Panc1 (cell line): ENCODE data around the gene CACNG1. TPM values are rescaled to one million over a fixed set of nuclear protein-coding genes. Genes with fewer than 3 reads are reported as not detected.

Source experiments
- ATAC-seq: fragments of 200-7000 bp; cut with Tn5 transposase; 2 replicates; pipeline ENCODE4 v1.9.1; 2020; ENCODE audit warnings: mild to moderate bottlenecking, moderate library complexity
- BruUV-seq: library from RNA; stranded (reverse); fragments of 400-500 nt; replicated peaks from 2 replicates; lab custom pipeline; 2021; lab: Mats Ljungman, UMichigan
- CTCF ChIA-PET: fragments of 300-600 bp; sonication (Branson Sonifier 250); formaldehyde crosslinking; loops from one replicate; lab custom pipeline; 2022; ENCODE audit warnings: antibody characterized with exemption; lab: Charles Lee
- POLR2A ChIA-PET: fragments of 300-600 bp; sonication (Branson Sonifier 250); formaldehyde crosslinking; loops from one replicate; lab custom pipeline; 2022; ENCODE audit warnings: antibody characterized with exemption; lab: Charles Lee
- DNase-seq: peaks from one replicate; pipeline ENCODE4 v3.0.0-alpha.2; 2010; ENCODE audit warnings: low read depth, low spot score
- H3K27ac ChIP-seq: 2 replicates; pipeline ENCODE4 v1.5.1; 2011; ENCODE audit warnings: mild to moderate bottlenecking, low read length, inconsistent platforms
- H3K27me3 ChIP-seq: fragments of 200-500 bp; sonication (Bioruptor generic); 2 replicates; pipeline ENCODE4 v1.6.0; 2014; ENCODE audit warnings: low read length, inconsistent platforms; ENCODE audit not compliant: control insufficient read depth, insufficient read depth
- H3K36me3 ChIP-seq: fragments of 200-500 bp; sonication (Bioruptor generic); 2 replicates; pipeline ENCODE4 v1.5.1; 2014; ENCODE audit warnings: inconsistent platforms, mild to moderate bottlenecking, low read length, moderate library complexity; ENCODE audit not compliant: control insufficient read depth, insufficient read depth
- H3K4me1 ChIP-seq: 2 replicates; pipeline ENCODE4 v1.5.1; 2011; ENCODE audit warnings: inconsistent platforms, mild to moderate bottlenecking, low read length, moderate library complexity; ENCODE audit not compliant: control insufficient read depth, insufficient read depth
- H3K4me3 ChIP-seq, 2 experiments: 2 replicates each; pipeline ENCODE4 v1.5.1; 2011 to 2012; ENCODE audit warnings: low read depth in 2 of 2, low read length in 2 of 2, mild to moderate bottlenecking in 2 of 2, inconsistent platforms in 1 of 2, moderate library complexity in 1 of 2
- H3K9me3 ChIP-seq: fragments of 200-500 bp; sonication (Bioruptor generic); 2 replicates; pipeline ENCODE4 v1.5.1; 2014; ENCODE audit warnings: low read depth, mild to moderate bottlenecking, inconsistent platforms, low read length, moderate library complexity; ENCODE audit not compliant: control insufficient read depth, insufficient read depth
- CTCF ChIP-seq: fragments of 450-650 bp; IDR thresholded peaks from 2 replicates; pipeline ENCODE4 v1.5.1; 2017; ENCODE audit warnings: mild to moderate bottlenecking
- POLR2AphosphoS5 ChIP-seq: IDR thresholded peaks from 2 replicates; pipeline ENCODE4 v1.6.1; 2012; ENCODE audit warnings: mild to moderate bottlenecking, low read depth, low read length, moderate library complexity
- REST ChIP-seq, 2 experiments: IDR thresholded peaks; 2 replicates each; pipeline ENCODE4 v1.6.1; 2011 to 2012; ENCODE audit warnings: low read depth in 2 of 2, control low read depth in 1 of 2, low read length in 1 of 2, mild to moderate bottlenecking in 1 of 2, moderate library complexity in 1 of 2; ENCODE audit not compliant: insufficient read depth in 1 of 2
- SIN3A ChIP-seq: IDR thresholded peaks from 2 replicates; pipeline ENCODE4 v1.6.1; 2012; ENCODE audit warnings: low read depth, mild to moderate bottlenecking, low read length, moderate library complexity, borderline replicate concordance; ENCODE audit not compliant: insufficient read depth
- TCF7L2 ChIP-seq: IDR thresholded peaks from 2 replicates; pipeline ENCODE4 v1.6.1; 2011; ENCODE audit warnings: mild to moderate bottlenecking, low read depth, low read length, inconsistent platforms
- in situ Hi-C: cut with HindIII; loops from 2 replicates; pipeline ENCODE4 v1.10.0; 2016; ENCODE audit warnings: low sequenced_read_pairs, low pct_unique_long_range_greater_than_20kb
- intact Hi-C: fragments of 100-400 bp; cut with micrococcal nuclease; formaldehyde crosslinking; loops from one replicate; pipeline ENCODE4 v1.10.0; 2022; ENCODE audit not compliant: unreplicated experiment
- total RNA-seq: library from RNA; stranded (reverse); gene quantifications from one replicate; pipeline ENCODE4 v1.2.1, GENCODE V29; 2021; ENCODE audit not compliant: unreplicated experiment

CACNG1 gene
- total RNA-seq, 1 experiment from 2014 or later: 0.13 TPM

- ChIA-PET POLR2A (no interaction called here), CTCF (interaction anchor here (0.6 kb wide), 1 partner anchor 332 kb away, joined by 15 read pairs; no protein-coding TSS in a partner anchor)
- no peaks in the 10 kb centered on the region for H3K4me1 ChIP-seq
- no peaks in the 10 kb centered on the region for H3K9me3 ChIP-seq
- intact Hi-C loops: no loop called here
- H3K4me3 ChIP-seq: no peak overlapping the region
- no peak for ATAC-seq
- BruUV-seq: no TSS peak
- no peak for DNase-seq
- no peaks in the 10 kb centered on the region for H3K36me3 ChIP-seq
- no peaks in the 10 kb centered on the region for H3K27me3 ChIP-seq
- no peak overlapping the region for H3K27ac ChIP-seq
- TF ChIP-seq TCF7L2 (no peak), CTCF (no peak), SIN3A (no peak), POLR2AphosphoS5 (no peak), REST (IDR thresholded peaks at IDR 0.05; ENCODE audit: insufficient read depth in 1 of 2, low read depth in 2 of 2, low read length in 1 of 2) (no peak)
- in situ Hi-C loops: no loop called here
Measured at GRCh38 chr17:67008101-67008500, 36.3 kb upstream of the CACNG1 start.

- BruUV-seq: no TSS peak
- no peaks in the 10 kb centered on the region for H3K4me1 ChIP-seq
- ChIA-PET CTCF (no interaction called here), POLR2A (no interaction called here)
- no peaks in the 10 kb centered on the region for H3K27me3 ChIP-seq
- TF ChIP-seq REST (IDR thresholded peaks at IDR 0.05; ENCODE audit: insufficient read depth in 1 of 2, low read depth in 2 of 2, low read length in 1 of 2): no peak
- TF ChIP-seq TCF7L2: no peak
- no peak for TF ChIP-seq SIN3A
- no peak for TF ChIP-seq POLR2AphosphoS5
- H3K4me3 ChIP-seq: no peak overlapping the region
- intact Hi-C loops: no loop called here
- no peak overlapping the region for H3K27ac ChIP-seq
- no peak for ATAC-seq
- in situ Hi-C loops: no loop called here
- no peaks in the 10 kb centered on the region for H3K36me3 ChIP-seq
- DNase-seq: no peak
- no peaks in the 10 kb centered on the region for H3K9me3 ChIP-seq
Measured at GRCh38 chr17:67011527-67012175, 32.7 kb upstream of the CACNG1 start.
